Sigmoid colon (tissue), 3 donors: ENCODE results near the gene MEAF6.

Source experiments
- POLR2A ChIP-seq, 2 donors: fragments of 450-650 bp; IDR thresholded peaks; one replicate each; pipeline ENCODE4 v1.6.1; 2016; ENCODE audit warnings: antibody characterized with exemption in 2 of 2, mild to moderate bottlenecking in 2 of 2, moderate library complexity in 2 of 2
- TF ChIP-seq, protein P1 (sequence below), 4 experiments: fragments of 450-650 bp in 3 of 4; fragments of 200-600 bp in 1 of 4; IDR thresholded peaks; one replicate each; pipeline ENCODE4 v1.5.1; 2016 to 2019; ENCODE audit warnings: antibody characterized with exemption in 4 of 4, mild to moderate bottlenecking in 3 of 4, moderate library complexity in 2 of 4

DNA sequence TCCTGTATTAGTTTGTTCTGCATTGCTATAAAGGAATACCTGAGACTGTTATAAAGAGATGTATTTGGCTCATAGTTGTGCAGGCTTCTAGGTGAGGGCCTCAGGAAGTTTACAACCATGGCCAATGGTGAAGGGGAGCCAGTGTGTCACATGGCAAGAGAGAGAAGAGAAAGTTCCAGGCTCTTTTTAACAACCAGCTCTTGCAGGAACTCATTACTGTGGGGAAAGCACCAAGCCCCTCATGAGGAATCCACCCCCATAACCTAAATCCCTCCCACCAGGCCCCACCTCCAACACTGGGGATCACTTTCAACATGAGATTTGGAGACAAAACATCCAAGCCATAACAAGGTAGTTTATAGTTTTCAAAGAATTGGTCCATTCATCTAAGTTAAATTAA lies 5.0 kb upstream of the MEAF6 start:
- TF ChIP-seq, protein P1, sequence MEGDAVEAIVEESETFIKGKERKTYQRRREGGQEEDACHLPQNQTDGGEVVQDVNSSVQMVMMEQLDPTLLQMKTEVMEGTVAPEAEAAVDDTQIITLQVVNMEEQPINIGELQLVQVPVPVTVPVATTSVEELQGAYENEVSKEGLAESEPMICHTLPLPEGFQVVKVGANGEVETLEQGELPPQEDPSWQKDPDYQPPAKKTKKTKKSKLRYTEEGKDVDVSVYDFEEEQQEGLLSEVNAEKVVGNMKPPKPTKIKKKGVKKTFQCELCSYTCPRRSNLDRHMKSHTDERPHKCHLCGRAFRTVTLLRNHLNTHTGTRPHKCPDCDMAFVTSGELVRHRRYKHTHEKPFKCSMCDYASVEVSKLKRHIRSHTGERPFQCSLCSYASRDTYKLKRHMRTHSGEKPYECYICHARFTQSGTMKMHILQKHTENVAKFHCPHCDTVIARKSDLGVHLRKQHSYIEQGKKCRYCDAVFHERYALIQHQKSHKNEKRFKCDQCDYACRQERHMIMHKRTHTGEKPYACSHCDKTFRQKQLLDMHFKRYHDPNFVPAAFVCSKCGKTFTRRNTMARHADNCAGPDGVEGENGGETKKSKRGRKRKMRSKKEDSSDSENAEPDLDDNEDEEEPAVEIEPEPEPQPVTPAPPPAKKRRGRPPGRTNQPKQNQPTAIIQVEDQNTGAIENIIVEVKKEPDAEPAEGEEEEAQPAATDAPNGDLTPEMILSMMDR (IDR thresholded peaks at IDR 0.05) = no peak
- no peak for TF ChIP-seq POLR2A (IDR thresholded peaks at IDR 0.05)
